ENCODE results near the gene FAM177A1. TPM values are rescaled to one million over a fixed set of nuclear protein-coding genes. Genes with fewer than 3 reads are reported as not detected.

FAM177A1 gene
- total RNA-seq, 3 donors from 2014 or later (not counting 1 experiment from before 2014, with no cell fraction given), result 73.8 to 131 (median 79.6) TPM

DNA sequence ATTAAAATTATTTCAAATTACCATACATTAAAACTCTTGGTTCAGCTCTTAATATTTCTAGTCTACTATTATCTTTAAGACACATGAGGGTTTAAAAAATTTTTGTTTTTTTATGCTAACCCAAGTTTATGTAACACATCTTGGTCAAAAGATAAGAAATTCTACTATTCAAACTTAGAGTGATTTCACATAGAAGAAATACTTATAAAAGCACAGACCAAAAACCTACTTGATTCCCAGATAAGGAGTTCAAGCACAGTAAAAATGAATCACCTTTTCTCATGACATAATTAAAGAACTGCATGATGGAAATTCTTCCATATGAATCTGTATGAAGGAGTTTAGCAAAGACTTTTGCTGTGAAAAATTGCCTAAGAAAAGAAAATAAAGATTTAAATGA lies 61.8 kb downstream of the FAM177A1 start:
- Histone ChIP-seq H3K27me3 (ENCODE audit: control insufficient read depth, insufficient read depth, low read length) (no peaks in the 10 kb centered on the region), H3K4me3 (ENCODE audit: low read length) (no peak overlapping the region), H3K36me3 (ENCODE audit: control insufficient read depth, insufficient read depth, low read length) (peaks cover 69% of the 10 kb centered on the region), H3K27ac (ENCODE audit: low read length) (no peak overlapping the region), H3K4me1 (ENCODE audit: control insufficient read depth, insufficient read depth, low read length) (no peaks in the 10 kb centered on the region), H3K9me3 (ENCODE audit: control insufficient read depth, insufficient read depth, low read length) (no peaks in the 10 kb centered on the region)
- Mint-ChIP-seq H3K4me1 (peaks cover 12% of the 10 kb centered on the region in 2 donors), H3K36me3 (peaks cover 17% of the 10 kb centered on the region), H3K27ac (no peak overlapping the region), H3K4me3 (no peak overlapping the region), H3K27me3 (ENCODE audit: low read depth in 2 of 2) (no peaks in the 10 kb centered on the region), H3K9me3 (no peaks in the 10 kb centered on the region)
- TF ChIP-seq, protein P1, sequence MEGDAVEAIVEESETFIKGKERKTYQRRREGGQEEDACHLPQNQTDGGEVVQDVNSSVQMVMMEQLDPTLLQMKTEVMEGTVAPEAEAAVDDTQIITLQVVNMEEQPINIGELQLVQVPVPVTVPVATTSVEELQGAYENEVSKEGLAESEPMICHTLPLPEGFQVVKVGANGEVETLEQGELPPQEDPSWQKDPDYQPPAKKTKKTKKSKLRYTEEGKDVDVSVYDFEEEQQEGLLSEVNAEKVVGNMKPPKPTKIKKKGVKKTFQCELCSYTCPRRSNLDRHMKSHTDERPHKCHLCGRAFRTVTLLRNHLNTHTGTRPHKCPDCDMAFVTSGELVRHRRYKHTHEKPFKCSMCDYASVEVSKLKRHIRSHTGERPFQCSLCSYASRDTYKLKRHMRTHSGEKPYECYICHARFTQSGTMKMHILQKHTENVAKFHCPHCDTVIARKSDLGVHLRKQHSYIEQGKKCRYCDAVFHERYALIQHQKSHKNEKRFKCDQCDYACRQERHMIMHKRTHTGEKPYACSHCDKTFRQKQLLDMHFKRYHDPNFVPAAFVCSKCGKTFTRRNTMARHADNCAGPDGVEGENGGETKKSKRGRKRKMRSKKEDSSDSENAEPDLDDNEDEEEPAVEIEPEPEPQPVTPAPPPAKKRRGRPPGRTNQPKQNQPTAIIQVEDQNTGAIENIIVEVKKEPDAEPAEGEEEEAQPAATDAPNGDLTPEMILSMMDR (IDR thresholded peaks at IDR 0.05), result no peak
- ATAC-seq (no peak), DNase-seq (no peak)
- intact Hi-C loops (cut with micrococcal nuclease), result no loop called here

DNA sequence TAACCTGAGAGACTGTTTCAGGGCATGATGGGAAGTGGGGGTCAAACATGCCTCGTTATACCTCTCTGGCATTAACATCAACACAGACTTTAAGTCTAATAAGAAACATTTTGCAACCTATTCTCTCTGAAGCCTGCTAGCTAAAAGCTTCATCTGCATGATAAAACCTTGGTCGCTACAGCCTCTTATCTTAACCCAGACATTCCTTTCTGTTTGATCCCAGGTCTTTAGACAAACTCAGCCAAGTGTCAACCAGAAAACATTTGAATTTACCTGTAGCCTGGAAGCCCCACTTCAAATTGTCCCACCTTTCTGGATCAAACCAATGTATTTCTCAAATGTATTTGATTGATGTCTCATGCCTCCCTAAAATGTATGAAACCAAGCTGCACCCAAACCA lies 66.6 kb downstream of the FAM177A1 start:
- DNase-seq (no peak), ATAC-seq (no peak)
- H3K36me3 Mint-ChIP-seq, result peaks cover 14% of the 10 kb centered on the region
- no peak overlapping the region for H3K4me3 ChIP-seq (ENCODE audit: low read length)
- peaks cover 60% of the 10 kb centered on the region for H3K36me3 ChIP-seq (ENCODE audit: control insufficient read depth, insufficient read depth, low read length)
- no peaks in the 10 kb centered on the region for H3K9me3 Mint-ChIP-seq
- H3K27me3 ChIP-seq (ENCODE audit: control insufficient read depth, insufficient read depth, low read length), result no peaks in the 10 kb centered on the region
- H3K27ac Mint-ChIP-seq, result peak overlapping the region; percentile 10 to 24
- H3K27ac ChIP-seq (ENCODE audit: low read length), result no peak overlapping the region
- H3K27me3 Mint-ChIP-seq (ENCODE audit: low read depth in 2 of 2), result no peaks in the 10 kb centered on the region
- H3K4me1 ChIP-seq (ENCODE audit: control insufficient read depth, insufficient read depth, low read length), result no peaks in the 10 kb centered on the region
- intact Hi-C loops (cut with micrococcal nuclease), result no loop called here
- TF ChIP-seq, protein P1 (IDR thresholded peaks at IDR 0.05), result no peak
- H3K4me1 Mint-ChIP-seq, result peaks cover 33 to 34% of the 10 kb centered on the region in 2 donors
- no peaks in the 10 kb centered on the region for H3K9me3 ChIP-seq (ENCODE audit: control insufficient read depth, insufficient read depth, low read length)
- 100% methylated on average over 2 of the region's 2 CpGs for WGBS (ENCODE audit: insufficient coverage)
- no peak overlapping the region for H3K4me3 Mint-ChIP-seq

DNA sequence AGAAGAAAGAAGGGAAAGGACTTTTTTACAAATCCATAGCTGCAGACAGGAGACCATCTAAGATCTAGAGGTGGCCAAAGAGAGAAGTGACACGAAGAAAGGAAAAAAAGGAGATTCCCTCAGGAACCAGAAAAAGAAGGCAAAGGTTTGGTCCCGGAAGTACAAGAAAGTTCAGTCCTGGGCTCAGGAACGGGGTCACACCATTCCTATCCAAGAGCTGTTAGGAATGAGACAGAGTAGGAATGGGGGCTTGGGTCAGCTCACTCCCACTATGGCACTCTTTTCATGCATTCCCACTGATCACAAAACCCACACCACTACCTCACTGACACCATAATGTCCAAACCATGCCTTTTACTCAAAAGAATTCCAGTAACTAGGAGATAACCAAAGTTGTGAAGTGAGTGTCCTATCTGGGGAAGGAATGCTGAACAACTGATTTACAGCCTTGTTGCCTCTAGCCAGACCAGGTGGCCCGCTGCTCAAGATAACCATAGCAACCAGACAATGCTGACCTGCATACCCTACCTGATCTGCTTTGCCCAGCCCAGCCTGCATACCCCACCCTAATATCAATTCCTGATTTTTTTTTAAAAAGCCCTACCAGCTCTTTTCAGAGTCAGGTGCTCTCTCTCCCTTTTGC lies 67.4 kb downstream of the FAM177A1 start:
- Mint-ChIP-seq H3K27ac (peak overlapping the region; percentile 10 to 29), H3K36me3 (peaks cover 14% of the 10 kb centered on the region), H3K27me3 (ENCODE audit: low read depth in 2 of 2) (no peaks in the 10 kb centered on the region), H3K9me3 (no peaks in the 10 kb centered on the region), H3K4me3 (no peak overlapping the region), H3K4me1 (peaks cover 39% of the 10 kb centered on the region in 2 donors)
- Histone ChIP-seq H3K27ac (ENCODE audit: low read length) (no peak overlapping the region), H3K9me3 (ENCODE audit: control insufficient read depth, insufficient read depth, low read length) (no peaks in the 10 kb centered on the region), H3K4me3 (ENCODE audit: low read length) (no peak overlapping the region), H3K4me1 (ENCODE audit: control insufficient read depth, insufficient read depth, low read length) (no peaks in the 10 kb centered on the region), H3K27me3 (ENCODE audit: control insufficient read depth, insufficient read depth, low read length) (no peaks in the 10 kb centered on the region), H3K36me3 (ENCODE audit: control insufficient read depth, insufficient read depth, low read length) (peaks cover 54% of the 10 kb centered on the region)
- no peak for ATAC-seq
- WGBS (ENCODE audit: insufficient coverage), result 99% methylated on average over 4 of the region's 4 CpGs
- TF ChIP-seq, protein P1 (IDR thresholded peaks at IDR 0.05), result no peak
- DNase-seq, result no peak
- intact Hi-C loops (cut with micrococcal nuclease), result no loop called here

DNA sequence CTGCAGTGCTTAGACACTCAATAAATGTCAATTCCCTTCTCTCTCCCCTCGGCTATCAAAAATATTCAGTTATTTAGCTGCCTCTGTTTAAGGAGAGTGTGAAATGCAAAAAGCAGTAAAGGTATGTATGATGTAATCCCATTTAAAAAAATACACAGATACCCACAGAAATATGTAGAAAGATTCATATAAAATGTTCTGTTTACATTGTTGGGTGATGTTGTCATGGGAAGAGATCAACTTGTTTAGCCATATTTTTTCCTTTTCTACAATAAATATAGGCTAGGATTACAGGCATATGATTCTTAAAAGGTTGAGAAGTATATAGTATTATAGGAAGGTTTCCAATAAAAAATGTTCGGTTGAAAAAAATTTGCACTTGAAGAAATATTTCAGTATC lies 68.0 kb downstream of the FAM177A1 start:
- Histone ChIP-seq H3K4me1 (ENCODE audit: control insufficient read depth, insufficient read depth, low read length) (peaks cover 3% of the 10 kb centered on the region), H3K4me3 (ENCODE audit: low read length) (no peak overlapping the region), H3K9me3 (ENCODE audit: control insufficient read depth, insufficient read depth, low read length) (no peaks in the 10 kb centered on the region), H3K36me3 (ENCODE audit: control insufficient read depth, insufficient read depth, low read length) (peaks cover 51% of the 10 kb centered on the region), H3K27me3 (ENCODE audit: control insufficient read depth, insufficient read depth, low read length) (no peaks in the 10 kb centered on the region), H3K27ac (ENCODE audit: low read length) (no peak overlapping the region)
- H3K9me3 Mint-ChIP-seq, result no peaks in the 10 kb centered on the region
- H3K27ac Mint-ChIP-seq, result peak overlapping the region in 1 of 2 donors; percentile 29
- no peak for ATAC-seq
- no peak for DNase-seq
- no peaks in the 10 kb centered on the region for H3K27me3 Mint-ChIP-seq (ENCODE audit: low read depth in 2 of 2)
- H3K4me1 Mint-ChIP-seq, result peaks cover 39% of the 10 kb centered on the region in 2 donors
- TF ChIP-seq, protein P1 (IDR thresholded peaks at IDR 0.05), result no peak
- intact Hi-C loops (cut with micrococcal nuclease), result no loop called here
- WGBS (ENCODE audit: insufficient coverage), result no CpG with 5 or more reads among the region's 2 CpGs
- H3K36me3 Mint-ChIP-seq, result peaks cover 14% of the 10 kb centered on the region
- H3K4me3 Mint-ChIP-seq, result no peak overlapping the region
